Epithelial cell of proximal tubule (primary cell): ENCODE results near the gene SFI1. TPM values are rescaled to one million over a fixed set of nuclear protein-coding genes. Genes with fewer than 3 reads are reported as not detected.

Experiments used
- DNase-seq: peaks from one replicate; pipeline ENCODE4 v3.0.0-alpha.2; 2011; ENCODE audit warnings: low read depth
- H3K4me3 ChIP-seq: 2 replicates; pipeline ENCODE4 v1.5.1; 2011; ENCODE audit warnings: low read depth, mild to moderate bottlenecking, low read length
- CTCF ChIP-seq: conservative IDR thresholded peaks from 2 replicates; pipeline ENCODE4 v1.5.1; 2012; ENCODE audit warnings: low read depth, mild to moderate bottlenecking, low read length
- total RNA-seq: library from RNA; depleted of rRNA; stranded (reverse); fragments of >200 nt; gene quantifications from 2 replicates; pipeline ENCODE4 v1.2.3, GENCODE V29; 2015

Gene SFI1
- total RNA-seq, 1 donor from 2014 or later = 26.0 TPM

GRCh38 chr22:31567702-31568101 lies 71.4 kb downstream of the SFI1 start:
- no peak overlapping the region for H3K4me3 ChIP-seq
- TF ChIP-seq CTCF = no peak
- DNase-seq = no peak

GRCh38 chr22:31569126-31569525 lies 72.8 kb downstream of the SFI1 start:
- DNase-seq = no peak
- H3K4me3 ChIP-seq = no peak overlapping the region
- no peak for TF ChIP-seq CTCF

DNA sequence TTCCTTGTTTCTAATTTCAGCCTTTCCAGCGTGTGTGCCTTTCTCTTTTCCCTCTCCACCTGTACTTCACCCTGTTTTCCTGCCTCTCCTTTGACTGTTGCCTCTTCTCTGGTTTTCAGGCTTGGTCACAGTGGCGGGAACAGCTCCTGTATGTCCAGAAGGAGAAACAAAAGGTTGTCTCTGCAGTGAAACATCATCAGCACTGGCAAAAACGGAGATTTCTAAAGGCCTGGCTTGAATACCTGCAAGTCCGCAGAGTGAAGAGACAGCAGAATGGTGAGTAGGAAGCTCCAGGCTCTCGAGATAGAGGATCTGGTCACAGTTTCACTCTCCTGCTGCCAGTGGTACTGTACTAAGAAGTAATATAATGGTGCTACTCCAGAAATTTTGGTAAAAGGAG lies 76.6 kb downstream of the SFI1 start:
- DNase-seq = no peak
- no peak for TF ChIP-seq CTCF
- no peak overlapping the region for H3K4me3 ChIP-seq

DNA sequence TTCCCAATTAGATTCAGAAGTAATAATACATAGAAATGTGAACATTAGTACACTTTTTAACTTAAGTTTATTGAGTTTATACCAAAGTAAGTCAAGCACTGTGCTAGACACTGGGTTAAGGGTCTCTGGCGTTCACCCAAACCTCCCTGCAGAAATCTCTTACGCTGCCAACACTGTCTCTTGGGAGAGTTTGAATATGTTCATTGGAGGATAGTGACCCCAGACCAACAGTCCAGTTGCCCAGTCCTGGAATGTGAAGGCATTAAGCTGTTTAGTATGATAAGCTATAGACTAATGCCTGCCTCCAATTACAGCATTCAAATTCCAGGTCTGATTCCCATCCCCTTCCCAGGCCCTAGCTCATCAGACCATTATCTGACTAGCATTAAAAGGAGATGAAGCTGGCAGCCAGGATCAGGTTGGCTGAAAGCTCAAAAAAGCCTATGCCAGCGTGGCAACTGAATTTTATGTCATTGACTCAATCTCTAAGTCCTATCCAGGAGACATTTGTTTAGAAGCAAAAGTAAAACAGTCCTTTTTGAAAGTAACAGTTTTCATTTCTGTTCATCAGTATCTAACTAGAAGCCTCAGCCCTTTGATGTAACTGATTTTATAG lies 77.8 kb downstream of the SFI1 start:
- no peak for TF ChIP-seq CTCF
- DNase-seq = no peak
- no peak overlapping the region for H3K4me3 ChIP-seq

DNA sequence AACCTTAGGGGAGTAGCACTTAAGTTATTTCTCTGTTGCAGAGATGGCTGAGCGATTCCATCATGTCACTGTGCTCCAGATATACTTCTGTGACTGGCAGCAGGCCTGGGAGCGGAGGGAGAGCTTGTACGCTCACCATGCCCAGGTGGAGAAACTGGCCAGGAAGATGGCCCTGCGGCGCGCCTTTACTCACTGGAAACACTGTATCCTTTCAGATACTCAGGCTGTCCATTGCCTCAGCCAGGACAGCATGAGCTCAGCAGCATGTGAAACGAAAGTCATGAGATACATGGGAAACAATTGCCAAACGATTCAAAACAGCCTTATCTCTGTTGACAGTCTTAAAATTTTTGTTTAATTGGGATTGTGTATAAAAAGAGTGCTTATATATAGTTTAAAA lies 78.9 kb downstream of the SFI1 start:
- no peak for DNase-seq
- no peak for TF ChIP-seq CTCF

DNA sequence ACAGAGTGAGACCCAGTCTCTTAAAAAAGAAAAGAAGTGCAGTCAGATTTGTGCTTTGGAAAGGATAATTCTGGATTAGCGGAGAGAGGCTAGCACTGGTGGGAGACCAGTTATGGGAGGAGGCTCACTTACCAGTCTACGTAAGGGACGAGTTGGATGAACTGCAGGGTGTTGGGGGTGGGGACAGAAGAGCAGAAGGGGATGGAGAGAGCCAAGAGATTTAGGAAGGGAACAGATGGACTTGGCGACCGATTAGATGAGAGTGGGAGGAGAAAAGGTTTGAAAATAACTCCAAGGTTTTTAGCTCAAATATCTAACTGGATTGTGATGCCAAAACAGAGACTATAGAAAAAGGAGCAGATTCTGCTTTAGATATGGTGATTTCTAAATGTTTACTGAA lies 81.4 kb downstream of the SFI1 start:
- DNase-seq = no peak
- no peak for TF ChIP-seq CTCF
- H3K4me3 ChIP-seq = no peak overlapping the region

More for the DNA sequence above, 78.9 kb downstream of the SFI1 start:
- H3K4me3 ChIP-seq = no peak overlapping the region

GRCh38 chr22:31578171-31578570 lies 81.8 kb downstream of the SFI1 start:
- DNase-seq = no peak
- no peak for TF ChIP-seq CTCF
- H3K4me3 ChIP-seq = no peak overlapping the region
